Posterior vena cava (tissue), 2 donors: ENCODE results near the gene MYO9A. TPM values are rescaled to one million over a fixed set of nuclear protein-coding genes. Genes with fewer than 3 reads are reported as not detected.

ENCODE experiments used
- DNase-seq: peaks from one replicate; pipeline ENCODE4 v3.0.0-alpha.2; 2020; ENCODE audit warnings: low spot score
- intact Hi-C, 2 donors: fragments of 100-400 bp; cut with DNase I; formaldehyde crosslinking; loops; one replicate each; pipeline versions ENCODE4 v1.14.1 to v1.14.2; 2022 to 2023
- total RNA-seq, 2 donors: library from RNA; stranded (reverse); fragmentation: NEBNext Ultra II Directional; extraction: Animal tissue kit (Norgen Biotek cat#: 25700); gene quantifications; one replicate each; pipeline ENCODE4 v1.2.1, GENCODE V29; 2021
- donor health status: DM: yes; HTN: yes; CAD: no.
- donor health status: DM: yes; HTN: yes; CAD: no.

Gene MYO9A
- total RNA-seq, 2 donors from 2014 or later = 61.4 to 68.2 TPM

- intact Hi-C loops = loop anchor here in 1 of 2 donors (10.0 kb wide), 1 partner anchor 62 kb away; no protein-coding TSS in a partner anchor
- DNase-seq = no peak
Measured at GRCh38 chr15:71807125-71807629, 310.8 kb downstream of the MYO9A start.

GRCh38 chr15:71806452-71806931 lies 311.5 kb downstream of the MYO9A start:
- intact Hi-C loops = loop anchor here in 1 of 2 donors (10.0 kb wide), 1 partner anchor 62 kb away; no protein-coding TSS in a partner anchor
- no peak for DNase-seq

DNA sequence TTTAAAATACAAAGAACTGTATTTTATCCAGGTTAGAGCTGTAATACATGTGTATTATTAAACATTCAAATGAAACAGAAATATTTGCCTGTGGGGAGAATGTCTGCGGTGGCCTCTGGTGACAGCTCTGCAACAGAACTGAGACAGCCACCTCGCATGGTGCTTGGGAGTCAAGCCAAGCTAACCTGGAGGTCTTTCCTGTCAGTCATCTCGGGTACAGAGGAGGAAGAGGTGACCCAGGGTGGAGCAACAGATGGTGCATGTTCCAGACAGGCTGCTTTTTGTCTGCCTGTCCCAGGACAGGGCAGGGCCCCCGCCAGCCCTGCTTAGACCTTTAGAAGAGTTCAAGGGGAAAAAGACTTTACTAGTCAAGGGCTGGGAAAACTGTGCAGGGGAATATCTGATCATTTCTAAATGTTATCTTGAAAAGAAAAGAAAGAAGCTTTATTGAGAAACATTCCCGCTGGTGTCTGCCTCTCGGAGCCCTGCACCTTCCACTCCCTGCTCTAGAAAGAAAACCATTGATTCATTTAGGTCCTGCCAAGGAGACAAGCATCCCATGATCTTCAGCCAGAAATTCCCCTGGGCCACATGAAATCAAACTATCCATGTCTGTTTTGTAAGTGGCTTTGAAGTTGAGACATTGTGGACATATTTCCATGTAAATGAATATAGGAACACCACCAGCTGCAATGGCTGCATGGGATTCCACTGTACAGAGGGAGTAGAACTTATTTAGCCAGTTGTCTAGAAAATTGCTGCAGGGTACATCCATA lies 313.1 kb downstream of the MYO9A start:
- DNase-seq = no peak
- intact Hi-C loops = loop anchor here in 1 of 2 donors (10.0 kb wide), 1 partner anchor 60 kb away; no protein-coding TSS in a partner anchor

- no peak for DNase-seq
- intact Hi-C loops = loop anchor here in 1 of 2 donors (10.0 kb wide), 1 partner anchor 59 kb away; no protein-coding TSS in a partner anchor
Measured at GRCh38 chr15:71804226-71804625, 313.7 kb downstream of the MYO9A start.

- intact Hi-C loops = loop anchor here in 1 of 2 donors (10.0 kb wide), 1 partner anchor 58 kb away; no protein-coding TSS in a partner anchor
- no peak for DNase-seq
Measured at GRCh38 chr15:71802770-71803169, 315.2 kb downstream of the MYO9A start.

- DNase-seq = no peak
- intact Hi-C loops = loop anchor here in 1 of 2 donors (10.0 kb wide), 1 partner anchor 57 kb away; no protein-coding TSS in a partner anchor
Measured at GRCh38 chr15:71801935-71802655, 315.9 kb downstream of the MYO9A start.

DNA sequence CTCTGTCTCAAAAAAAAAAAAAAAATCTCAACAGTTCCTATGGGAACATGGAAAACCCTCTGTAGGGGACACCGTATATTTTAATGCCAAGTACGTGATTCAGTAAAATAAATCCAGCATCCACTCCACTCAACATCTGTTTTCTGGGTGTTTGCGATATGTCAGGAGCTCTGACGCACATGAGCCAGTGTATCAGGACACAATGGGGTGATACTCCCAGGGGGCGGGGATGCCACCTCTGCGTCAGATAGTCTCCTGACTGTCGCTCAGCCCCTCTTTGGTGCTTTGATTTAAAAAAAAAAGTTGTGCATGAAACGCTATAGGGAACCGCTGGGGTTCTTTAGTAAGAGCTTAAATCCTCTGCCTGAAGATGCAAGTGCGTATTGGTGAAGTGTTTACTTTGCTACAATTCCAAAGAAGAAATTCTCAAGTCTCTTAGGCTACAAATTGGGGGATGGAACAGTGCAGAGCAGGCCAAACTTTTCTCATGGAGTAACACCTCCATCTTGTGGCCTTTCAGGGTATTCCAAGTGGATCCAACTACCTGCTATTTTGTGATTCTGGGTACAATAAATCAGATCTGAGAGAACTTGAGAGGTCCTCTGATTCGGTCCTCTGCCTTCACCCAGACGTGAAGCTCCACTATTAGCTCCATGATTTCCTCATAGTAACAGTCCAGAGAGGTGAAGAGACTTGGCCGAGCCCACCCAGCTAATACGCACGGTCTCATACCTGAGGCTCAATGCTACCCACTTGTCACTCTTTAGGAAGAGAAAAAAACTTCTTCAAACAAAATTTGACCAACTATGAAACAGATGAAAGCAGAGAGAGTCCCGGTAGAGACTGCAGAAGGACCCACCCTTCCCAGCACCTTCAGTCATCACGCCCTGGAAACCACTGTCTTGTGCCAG lies 316.9 kb downstream of the MYO9A start:
- no peak for DNase-seq

DNA sequence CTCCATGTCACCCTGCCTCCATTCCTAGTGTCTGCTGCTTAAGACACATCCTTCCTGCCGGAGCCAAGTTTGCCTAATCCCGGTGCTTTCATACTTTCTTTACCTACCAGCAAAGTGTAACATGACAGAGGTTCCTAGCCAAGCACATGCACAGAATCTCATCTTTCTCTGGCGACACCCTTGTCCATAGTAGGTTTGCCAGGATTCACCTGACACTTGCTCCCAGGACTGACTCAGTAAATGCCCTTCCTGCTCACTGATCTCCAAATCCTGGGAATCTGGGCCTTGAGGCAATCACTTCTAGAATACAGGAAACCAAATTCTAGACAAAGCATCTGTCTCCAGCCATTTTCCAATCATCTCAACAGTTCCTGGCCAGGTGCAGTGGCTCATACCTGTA lies 317.8 kb downstream of the MYO9A start:
- intact Hi-C loops = loop anchor here in 1 of 2 donors (10.0 kb wide), 1 partner anchor 55 kb away; no protein-coding TSS in a partner anchor
- DNase-seq = no peak

More for the DNA sequence above, 316.9 kb downstream of the MYO9A start:
- intact Hi-C loops = loop anchor here in 1 of 2 donors (10.0 kb wide), 1 partner anchor 56 kb away; no protein-coding TSS in a partner anchor

DNA sequence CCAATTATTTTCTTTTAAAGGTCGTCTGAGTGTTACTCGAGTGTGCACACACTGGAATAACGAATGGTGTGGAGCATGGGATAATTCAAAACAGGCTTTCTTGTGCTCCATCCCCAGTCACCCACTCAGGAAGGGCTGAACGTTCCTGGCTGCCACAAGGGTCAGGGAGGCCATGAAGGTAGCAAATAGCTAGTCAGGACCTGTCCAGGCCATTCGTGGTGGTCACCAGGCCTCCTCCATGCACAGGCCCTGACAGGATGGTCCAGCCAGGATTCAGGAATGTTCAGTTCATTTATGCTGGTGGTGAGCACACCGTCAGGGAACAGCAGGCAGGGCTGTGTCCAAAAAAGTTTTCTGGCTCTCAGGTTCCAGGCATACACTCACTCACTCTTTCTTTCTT lies 319.3 kb downstream of the MYO9A start:
- no peak for DNase-seq
- intact Hi-C loops = no loop called here

GRCh38 chr15:71792521-71792920 lies 325.4 kb downstream of the MYO9A start:
- intact Hi-C loops = no loop called here
- no peak for DNase-seq

DNA sequence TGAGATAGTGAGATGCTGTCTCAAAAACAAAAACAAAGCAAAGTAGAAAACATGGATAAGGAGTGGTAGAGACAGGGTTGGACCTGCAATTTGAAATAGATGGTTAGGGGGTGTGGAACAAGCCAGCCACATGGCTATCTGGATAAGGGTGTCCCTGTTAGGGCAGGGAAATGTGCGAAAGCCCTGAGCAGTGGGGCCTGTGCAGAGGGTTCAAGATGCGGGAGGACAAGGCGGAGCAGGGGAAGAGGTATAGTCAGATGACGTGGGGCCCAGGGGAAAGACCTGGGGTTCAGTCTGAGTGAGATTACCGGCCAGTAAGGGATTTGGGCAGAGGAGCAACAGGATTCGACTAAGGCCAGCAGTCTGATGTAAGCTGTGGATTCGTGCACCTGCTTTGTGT lies 326.0 kb downstream of the MYO9A start:
- peak; percentile 44 for DNase-seq
- intact Hi-C loops = no loop called here

DNA sequence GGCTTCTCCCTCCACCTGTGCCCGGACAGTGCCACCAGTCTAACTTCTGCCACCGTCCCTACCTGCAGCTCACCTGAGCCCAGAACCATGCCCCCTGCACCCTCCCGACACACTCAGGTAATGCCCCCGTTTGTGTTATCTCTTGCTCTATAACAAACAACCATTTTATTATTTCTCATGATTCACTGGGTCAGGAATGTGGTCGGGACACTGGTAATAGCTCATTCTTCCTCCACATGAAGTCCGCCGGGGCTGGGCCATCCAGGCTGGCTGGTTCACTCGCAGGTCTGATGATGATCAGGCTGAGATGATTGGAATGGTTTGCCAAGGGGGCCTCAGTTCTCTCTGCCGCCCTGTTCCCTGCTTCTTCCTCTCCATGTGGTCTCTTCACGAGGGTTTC lies 327.9 kb downstream of the MYO9A start:
- no peak for DNase-seq
- intact Hi-C loops = no loop called here

GRCh38 chr15:71789616-71790015 lies 328.3 kb downstream of the MYO9A start:
- intact Hi-C loops = no loop called here
- no peak for DNase-seq

DNA sequence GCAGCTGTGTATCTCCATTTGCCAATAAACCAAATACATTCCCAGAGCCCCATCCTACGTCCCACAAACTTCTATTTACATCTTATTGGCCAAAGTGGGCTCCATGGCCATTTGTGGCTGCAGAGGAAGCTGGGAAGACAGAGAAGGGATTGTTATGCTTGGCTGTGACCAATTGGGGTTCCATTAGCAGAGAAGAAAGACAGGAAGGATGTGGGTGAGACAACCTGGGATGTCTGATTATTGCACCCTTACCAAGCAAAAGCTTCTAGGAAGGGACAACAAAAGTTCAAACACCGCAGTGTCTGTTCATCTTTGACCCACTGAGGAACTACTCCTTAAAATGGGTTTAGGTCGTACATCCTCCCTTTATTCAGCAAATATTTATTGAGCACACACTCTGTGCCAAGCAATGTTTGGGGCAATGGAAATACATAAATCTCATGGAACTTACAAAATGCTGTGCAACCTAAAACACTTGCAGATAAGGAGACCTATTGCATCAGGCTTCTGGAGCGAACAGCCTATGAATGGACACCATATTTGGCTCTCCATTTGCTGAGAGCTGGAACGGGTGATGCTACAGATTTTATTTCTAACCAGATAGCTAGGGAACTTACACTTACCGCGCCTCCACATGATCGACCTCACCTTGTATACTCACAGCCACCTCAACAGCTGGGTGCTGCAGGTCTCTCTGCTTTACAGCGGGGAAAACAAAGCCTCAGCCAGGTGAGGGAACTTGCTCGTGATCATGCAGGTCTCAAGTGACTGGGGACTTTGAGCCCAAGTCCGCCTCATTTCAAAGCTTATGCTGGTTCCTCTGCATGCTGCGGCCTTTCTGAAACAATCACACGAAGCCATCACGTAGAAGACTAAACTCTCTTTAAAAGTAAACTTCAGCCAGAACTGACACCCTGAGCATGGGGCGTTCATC lies 329.0 kb downstream of the MYO9A start:
- intact Hi-C loops = no loop called here

GRCh38 chr15:71786673-71787072 lies 331.3 kb downstream of the MYO9A start:
- no peak for DNase-seq
- intact Hi-C loops = no loop called here

More for the DNA sequence above, 329.0 kb downstream of the MYO9A start:
- DNase-seq = no peak

DNA sequence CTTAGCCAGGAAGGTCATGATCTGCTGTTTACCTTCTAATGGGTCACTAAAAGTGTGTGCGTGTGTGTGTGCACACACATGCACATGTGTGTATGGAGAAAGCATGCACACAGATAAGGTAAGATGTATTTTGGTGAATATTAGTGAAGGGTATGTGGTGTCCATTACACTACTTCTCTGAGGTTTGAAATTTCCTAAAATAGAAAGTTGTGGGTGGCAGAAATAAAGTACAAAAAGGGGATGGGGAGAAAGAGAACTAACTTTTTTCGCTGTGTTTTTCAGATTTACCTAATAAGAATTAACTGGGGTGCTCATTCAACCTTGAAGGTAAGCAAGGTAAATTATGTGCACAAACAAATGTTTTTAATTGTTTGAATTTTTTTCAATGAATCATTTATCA lies 332.0 kb downstream of the MYO9A start:
- DNase-seq = no peak
- intact Hi-C loops = no loop called here

GRCh38 chr15:71784719-71785118 lies 333.2 kb downstream of the MYO9A start:
- no peak for DNase-seq
- intact Hi-C loops = no loop called here
